Esophagus squamous epithelium (tissue), 4 donors: ENCODE results near the gene COQ8B.

Source experiments
- CTCF ChIP-seq, 6 experiments: fragments of 450-650 bp in 4 of 6; fragments of 200-600 bp in 2 of 6; sonication (generic) in 2 of 6; IDR thresholded peaks; one replicate each; pipeline ENCODE4 v1.5.1; 2016 to 2019; ENCODE audit warnings: antibody characterized with exemption in 6 of 6, mild to moderate bottlenecking in 4 of 6, moderate library complexity in 4 of 6
- POLR2A ChIP-seq, 4 donors: fragments of 450-650 bp; IDR thresholded peaks; one replicate each; pipeline ENCODE4 v1.6.1; 2017; ENCODE audit warnings: antibody characterized with exemption in 4 of 4, mild to moderate bottlenecking in 4 of 4, moderate library complexity in 3 of 4

GRCh38 chr19:40745402-40745780 lies 28.7 kb upstream of the COQ8B start:
- TF ChIP-seq CTCF (IDR thresholded peaks at IDR 0.05) (no peak), POLR2A (IDR thresholded peaks at IDR 0.05) (no peak)
